Bronchial epithelial cell (primary cell): Measurements from ENCODE around the gene GPATCH8. TPM values are rescaled to one million over a fixed set of nuclear protein-coding genes. Genes with fewer than 3 reads are reported as not detected.

Experiments
- DNase-seq: peaks from one replicate; pipeline ENCODE4 v3.0.0-alpha.2; 2010; ENCODE audit warnings: low read depth
- FAIRE-seq: peaks from 2 replicates; lab custom pipeline; 2011; peaks lifted over from hg19 to GRCh38; lab: Jason Lieb, UNC
- H3K27me3 ChIP-seq: 2 replicates; pipeline ENCODE4 v1.5.1; 2011; ENCODE audit warnings: low read length; ENCODE audit not compliant: control insufficient read depth, insufficient read depth
- H3K36me3 ChIP-seq: 2 replicates; pipeline ENCODE4 v1.5.1; 2011; ENCODE audit warnings: low read length; ENCODE audit not compliant: control insufficient read depth, insufficient read depth
- H3K4me3 ChIP-seq: 2 replicates; pipeline ENCODE4 v1.5.1; 2011; ENCODE audit warnings: mild to moderate bottlenecking, low read depth, low read length, control low read depth
- CTCF ChIP-seq: IDR thresholded peaks from 2 replicates; pipeline ENCODE4 v1.5.1; 2011; ENCODE audit warnings: mild to moderate bottlenecking, moderate library complexity, low read length, control low read depth, inconsistent platforms; ENCODE audit not compliant: insufficient read depth, severe bottlenecking
- total RNA-seq: library from RNA; depleted of rRNA; stranded (reverse); fragments of >200 nt; gene quantifications from 2 replicates; pipeline ENCODE4 v1.2.1, GENCODE V29; 2014

The GPATCH8 gene
- total RNA-seq, 1 donor from 2014 or later = 14.2 TPM

GRCh38 chr17:44363613-44364159 is 139.5 kb downstream of the GPATCH8 start, which contains the start of gene FAM171A2:
Gene FAM171A2, minus strand, starts transcription at chr17:44363853. Its CDS starts 139 bp downstream, at chr17:44363714.
- DNase-seq (no peak), FAIRE-seq (no peak)
- no peaks in the 10 kb centered on the region for H3K36me3 ChIP-seq
- peak; percentile 53 for TF ChIP-seq CTCF
- peaks cover 7% of the 10 kb centered on the region for H3K27me3 ChIP-seq
- peak within 1 kb of the TSS; percentile 40 for H3K4me3 ChIP-seq

GRCh38 chr17:44362949-44363612 is 140.1 kb downstream of the GPATCH8 start:
- FAIRE-seq = no peak
- H3K27me3 ChIP-seq = peaks cover 7% of the 10 kb centered on the region
- peak overlapping the region; percentile 40 for H3K4me3 ChIP-seq
- TF ChIP-seq CTCF = no peak
- no peak for DNase-seq
- H3K36me3 ChIP-seq = no peaks in the 10 kb centered on the region

- FAIRE-seq (no peak), DNase-seq (no peak)
- peaks cover 7% of the 10 kb centered on the region for H3K27me3 ChIP-seq
- no peaks in the 10 kb centered on the region for H3K36me3 ChIP-seq
- TF ChIP-seq CTCF = no peak
- H3K4me3 ChIP-seq = no peak overlapping the region
These were observed 140.7 kb downstream of the GPATCH8 start for GRCh38 chr17:44362459-44362948.

DNA sequence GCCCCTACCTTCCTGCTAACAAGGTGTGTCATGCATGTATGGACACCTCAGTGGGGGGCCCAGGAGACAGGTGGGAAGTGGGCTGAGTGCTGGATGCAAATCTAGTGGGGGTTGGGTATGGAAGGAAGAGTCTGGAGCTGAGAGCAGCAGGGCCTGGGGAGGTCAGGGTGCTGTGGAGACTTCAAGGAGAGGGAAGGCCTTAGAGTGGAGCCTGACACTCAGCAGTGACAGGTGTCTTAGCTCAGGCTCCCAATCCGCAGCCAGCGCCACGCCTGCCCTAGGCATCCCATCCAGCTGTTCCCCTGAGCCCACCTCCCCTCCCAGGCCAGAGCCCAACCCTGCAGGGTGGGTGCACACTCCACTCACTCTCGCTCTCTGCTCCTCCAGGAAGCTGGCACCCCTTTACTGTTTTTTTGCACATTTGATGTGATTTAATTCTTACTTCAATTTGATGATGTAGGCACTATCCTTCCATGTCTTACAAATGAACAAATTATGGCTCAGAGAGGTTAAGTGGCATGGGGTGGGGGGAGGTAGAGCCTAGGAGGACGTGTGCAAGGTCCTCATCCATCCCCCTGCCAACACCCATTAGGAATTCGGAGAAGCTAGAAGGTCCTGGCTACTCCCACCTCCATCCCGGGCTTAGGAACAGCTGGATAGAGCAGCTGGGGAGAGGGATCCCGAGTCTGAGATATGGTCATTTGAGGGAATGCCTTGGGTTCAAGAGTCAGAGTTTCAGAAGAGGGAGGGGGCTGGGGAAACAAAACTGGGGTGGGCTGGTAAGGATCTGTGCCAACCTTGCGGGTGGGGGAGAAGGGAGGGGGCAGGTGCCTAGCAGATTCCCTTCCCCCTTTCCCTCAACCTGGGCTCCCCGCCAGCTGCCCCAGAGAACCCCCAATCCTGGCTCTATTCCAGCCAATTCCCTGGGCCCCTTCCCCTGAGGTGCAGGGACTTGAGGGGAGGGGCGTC is 141.6 kb downstream of the GPATCH8 start:
- Histone ChIP-seq H3K4me3 (no peak overlapping the region), H3K27me3 (peaks cover 7% of the 10 kb centered on the region), H3K36me3 (no peaks in the 10 kb centered on the region)
- no peak for TF ChIP-seq CTCF
- no peak for DNase-seq
- FAIRE-seq = no peak

DNA sequence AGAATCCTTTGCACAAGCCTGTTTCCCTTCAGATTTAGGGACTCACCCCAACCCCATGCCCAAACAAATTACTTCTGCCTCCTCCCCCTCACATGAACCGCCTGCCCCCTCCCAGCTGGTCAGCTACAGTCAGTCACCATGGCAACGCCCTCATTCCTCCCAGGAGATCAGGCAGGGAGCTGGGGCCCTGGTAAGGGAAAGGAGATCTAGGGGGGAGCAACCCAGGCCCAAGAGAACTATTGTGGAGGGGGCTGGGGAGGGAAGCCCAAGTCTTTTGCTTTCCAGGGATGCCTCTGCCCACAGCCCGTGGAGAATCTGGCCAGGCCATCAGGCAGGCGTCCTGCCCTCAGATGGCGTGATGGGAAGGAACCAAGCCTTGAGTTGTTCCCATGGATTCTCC is 142.4 kb downstream of the GPATCH8 start:
- H3K36me3 ChIP-seq = no peaks in the 10 kb centered on the region
- DNase-seq (no peak), FAIRE-seq (no peak)
- peaks cover 4% of the 10 kb centered on the region for H3K27me3 ChIP-seq
- no peak for TF ChIP-seq CTCF
- no peak overlapping the region for H3K4me3 ChIP-seq
